Peyer's patch (tissue), 4 donors: Measurements from ENCODE around the gene COLEC11. TPM values are rescaled to one million over a fixed set of nuclear protein-coding genes. Genes with fewer than 3 reads are reported as not detected.

ENCODE experiments used
- DNase-seq, 3 donors: peaks; one replicate each; pipeline ENCODE4 v3.0.0-alpha.2; 2017 to 2019
- H3K27ac ChIP-seq, 4 donors: fragments of 200-600 bp; sonication (generic); one replicate each; pipeline ENCODE4 v1.5.1; 2016 to 2019
- H3K27me3 ChIP-seq, 2 donors: fragments of 200-600 bp; sonication (generic); one replicate each; pipeline ENCODE4 v1.5.1; 2019
- H3K36me3 ChIP-seq, 3 donors: fragments of 200-600 bp; sonication (generic); one replicate each; pipeline ENCODE4 v1.5.1; 2016 to 2019
- H3K4me1 ChIP-seq, 4 donors: fragments of 200-600 bp; sonication (generic); one replicate each; pipeline ENCODE4 v1.5.1; 2016 to 2019
- H3K4me3 ChIP-seq, 4 donors: fragments of 200-600 bp; sonication (generic); 1 replicate in 3 of 4; 2 replicates in 1 of 4; pipeline ENCODE4 v1.5.1; 2016 to 2019; ENCODE audit warnings: mild to moderate bottlenecking in 1 of 4
- H3K9me3 ChIP-seq, 4 donors: fragments of 200-600 bp; sonication (generic); one replicate each; pipeline ENCODE4 v1.5.1; 2016 to 2019; ENCODE audit warnings: mild to moderate bottlenecking in 1 of 4
- POLR2A ChIP-seq, 2 donors: fragments of 450-650 bp; IDR thresholded peaks; one replicate each; pipeline ENCODE4 v1.5.1; 2017; ENCODE audit warnings: antibody characterized with exemption in 2 of 2, mild to moderate bottlenecking in 2 of 2, moderate library complexity in 2 of 2
- total RNA-seq, 4 donors: library from RNA; depleted of rRNA; stranded (reverse); fragments of >200 nt; gene quantifications; one replicate each; pipeline ENCODE4 v1.1.0, GENCODE V29; 2016
- TF ChIP-seq, protein P1 (sequence below), 6 experiments: fragments of 450-650 bp in 4 of 6; fragments of 200-600 bp in 2 of 6; sonication (generic) in 1 of 6; IDR thresholded peaks; one replicate each; pipeline ENCODE4 v1.5.1; 2017 to 2019; ENCODE audit warnings: antibody characterized with exemption in 6 of 6, mild to moderate bottlenecking in 3 of 6, moderate library complexity in 1 of 6

The COLEC11 gene
- total RNA-seq, 4 donors from 2014 or later: 0.70 to 5.8 (median 1.1) TPM; not detected in 1

- Histone ChIP-seq H3K4me1 (no peaks in the 10 kb centered on the region), H3K36me3 (no peaks in the 10 kb centered on the region), H3K27me3 (no peaks in the 10 kb centered on the region), H3K4me3 (no peak overlapping the region), H3K27ac (no peak overlapping the region), H3K9me3 (no peaks in the 10 kb centered on the region)
- DNase-seq: no peak
- TF ChIP-seq, protein P1, sequence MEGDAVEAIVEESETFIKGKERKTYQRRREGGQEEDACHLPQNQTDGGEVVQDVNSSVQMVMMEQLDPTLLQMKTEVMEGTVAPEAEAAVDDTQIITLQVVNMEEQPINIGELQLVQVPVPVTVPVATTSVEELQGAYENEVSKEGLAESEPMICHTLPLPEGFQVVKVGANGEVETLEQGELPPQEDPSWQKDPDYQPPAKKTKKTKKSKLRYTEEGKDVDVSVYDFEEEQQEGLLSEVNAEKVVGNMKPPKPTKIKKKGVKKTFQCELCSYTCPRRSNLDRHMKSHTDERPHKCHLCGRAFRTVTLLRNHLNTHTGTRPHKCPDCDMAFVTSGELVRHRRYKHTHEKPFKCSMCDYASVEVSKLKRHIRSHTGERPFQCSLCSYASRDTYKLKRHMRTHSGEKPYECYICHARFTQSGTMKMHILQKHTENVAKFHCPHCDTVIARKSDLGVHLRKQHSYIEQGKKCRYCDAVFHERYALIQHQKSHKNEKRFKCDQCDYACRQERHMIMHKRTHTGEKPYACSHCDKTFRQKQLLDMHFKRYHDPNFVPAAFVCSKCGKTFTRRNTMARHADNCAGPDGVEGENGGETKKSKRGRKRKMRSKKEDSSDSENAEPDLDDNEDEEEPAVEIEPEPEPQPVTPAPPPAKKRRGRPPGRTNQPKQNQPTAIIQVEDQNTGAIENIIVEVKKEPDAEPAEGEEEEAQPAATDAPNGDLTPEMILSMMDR (IDR thresholded peaks at IDR 0.05): no peak
- no peak for TF ChIP-seq POLR2A (IDR thresholded peaks at IDR 0.05)
Observed at GRCh38 chr2:3644246-3644525, 49.3 kb downstream of the COLEC11 start.

DNA sequence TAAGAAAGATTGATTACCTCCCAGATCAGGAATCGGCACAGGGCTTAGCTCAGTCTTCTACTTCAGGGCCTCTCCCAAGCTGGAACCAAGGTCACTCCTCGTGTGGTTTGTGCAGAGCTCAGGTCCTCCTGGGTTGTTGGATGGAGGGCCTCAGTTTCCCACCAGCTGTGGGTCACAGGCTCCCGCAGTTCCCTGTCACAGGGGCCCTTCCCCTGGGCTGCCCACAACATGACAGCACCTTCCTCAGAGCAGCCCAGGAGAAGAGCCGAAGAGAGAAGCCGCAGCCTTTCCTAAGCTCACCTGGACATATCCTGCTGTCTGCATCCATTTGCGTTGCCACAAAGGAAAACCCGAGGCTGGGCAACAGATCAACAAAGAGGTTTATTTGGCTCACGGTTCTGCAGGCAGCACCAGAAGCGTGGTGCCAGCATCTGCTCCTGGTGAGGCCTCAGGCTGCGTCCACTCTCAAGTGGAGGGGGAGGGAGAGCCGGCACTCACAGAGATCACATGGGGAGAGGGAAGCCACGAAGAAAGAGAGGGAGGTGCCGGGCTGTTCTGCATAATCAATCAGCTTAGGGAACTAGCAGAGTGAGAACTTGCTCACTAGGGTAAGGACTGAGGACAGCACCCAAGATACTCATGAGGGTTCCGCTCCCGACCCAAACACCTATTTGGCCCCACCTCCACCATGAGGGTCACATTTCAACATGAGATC lies 50.1 kb downstream of the COLEC11 start:
- TF ChIP-seq, protein P1 (IDR thresholded peaks at IDR 0.05): no peak
- no peak for TF ChIP-seq POLR2A (IDR thresholded peaks at IDR 0.05)
- H3K27me3 ChIP-seq: no peaks in the 10 kb centered on the region
- no peaks in the 10 kb centered on the region for H3K36me3 ChIP-seq
- H3K4me3 ChIP-seq: no peak overlapping the region
- H3K9me3 ChIP-seq: no peaks in the 10 kb centered on the region
- H3K27ac ChIP-seq: no peak overlapping the region
- DNase-seq: peak in 1 of 3 donors; percentile 24
- no peaks in the 10 kb centered on the region for H3K4me1 ChIP-seq

DNA sequence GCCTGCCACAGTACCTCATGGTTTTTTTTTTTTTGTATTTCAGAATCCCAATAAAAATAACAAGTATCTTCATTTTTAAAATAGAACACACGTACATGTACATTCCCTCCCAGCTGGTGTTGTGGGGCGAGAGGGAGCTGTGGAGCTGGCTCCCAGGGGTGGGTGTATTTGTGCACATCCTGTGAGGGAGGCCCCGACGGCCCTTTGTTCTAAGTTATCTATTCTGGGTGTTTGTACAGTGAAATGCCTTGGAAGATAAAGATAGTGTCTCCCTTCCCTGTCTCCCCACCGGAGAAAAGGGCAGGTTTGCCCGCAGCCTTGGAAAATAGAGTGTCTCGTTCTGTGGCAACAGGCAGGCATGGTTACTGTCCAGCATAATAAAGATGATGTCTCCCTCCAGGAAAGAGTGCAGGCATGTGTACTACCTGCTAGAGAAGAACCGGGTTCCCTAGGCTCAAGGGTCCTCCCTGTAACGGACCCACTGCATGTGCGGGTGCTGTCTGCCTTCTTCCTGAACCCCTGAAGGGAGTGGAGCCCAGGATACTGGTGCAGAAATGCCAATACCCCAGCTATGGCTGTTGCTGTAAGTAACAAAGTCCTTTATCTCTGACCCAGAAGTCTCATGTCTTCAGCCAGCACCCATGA lies 51.0 kb downstream of the COLEC11 start:
- no peak for TF ChIP-seq POLR2A (IDR thresholded peaks at IDR 0.05)
- TF ChIP-seq, protein P1 (IDR thresholded peaks at IDR 0.05): no peak
- Histone ChIP-seq H3K4me3 (no peak overlapping the region), H3K27me3 (no peaks in the 10 kb centered on the region), H3K9me3 (no peaks in the 10 kb centered on the region), H3K36me3 (no peaks in the 10 kb centered on the region), H3K27ac (no peak overlapping the region), H3K4me1 (peaks cover 0 to 4% (median 0%) of the 10 kb centered on the region in 4 donors)
- peak in 1 of 3 donors; percentile 11 for DNase-seq

- Histone ChIP-seq H3K4me1 (peaks cover 0 to 7% (median under 1%) of the 10 kb centered on the region in 4 donors), H3K9me3 (no peaks in the 10 kb centered on the region), H3K27ac (no peak overlapping the region), H3K36me3 (no peaks in the 10 kb centered on the region), H3K27me3 (no peaks in the 10 kb centered on the region), H3K4me3 (no peak overlapping the region)
- no peak for TF ChIP-seq POLR2A (IDR thresholded peaks at IDR 0.05)
- TF ChIP-seq, protein P1 (IDR thresholded peaks at IDR 0.05): no peak
- DNase-seq: peak in 1 of 3 donors; percentile 7
Observed at GRCh38 chr2:3646446-3646845, 51.5 kb downstream of the COLEC11 start.

DNA sequence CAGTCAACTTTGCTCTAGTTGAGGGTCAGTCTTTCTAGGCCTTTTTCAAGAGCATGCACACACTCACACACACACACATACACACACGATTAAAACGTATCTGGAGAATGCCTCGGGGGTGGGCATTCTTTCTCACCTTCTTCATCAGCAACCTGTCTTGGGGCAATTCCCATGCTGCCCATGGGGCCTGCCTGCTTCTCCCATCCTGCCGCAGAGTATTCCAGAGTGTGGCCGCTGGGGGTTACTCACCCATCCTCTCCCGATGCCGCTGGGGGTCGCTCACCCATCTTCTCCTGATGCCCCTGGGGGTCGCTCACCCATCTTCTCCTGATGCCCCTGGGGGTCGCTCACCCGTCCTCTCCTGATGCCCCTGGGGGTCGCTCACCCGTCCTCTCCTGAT lies 52.3 kb downstream of the COLEC11 start:
- no peaks in the 10 kb centered on the region for H3K9me3 ChIP-seq
- H3K27ac ChIP-seq: no peak overlapping the region
- H3K4me3 ChIP-seq: no peak overlapping the region
- H3K27me3 ChIP-seq: no peaks in the 10 kb centered on the region
- H3K36me3 ChIP-seq: no peaks in the 10 kb centered on the region
- H3K4me1 ChIP-seq: peaks cover 0 to 13% (median 3%) of the 10 kb centered on the region in 4 donors
- DNase-seq: peak in 1 of 3 donors; percentile 14
- TF ChIP-seq, protein P1 (IDR thresholded peaks at IDR 0.05): no peak
- TF ChIP-seq POLR2A (IDR thresholded peaks at IDR 0.05): no peak
